Thoracic aorta (tissue), 2 donors: ENCODE measurements around the gene SOX13. TPM values are rescaled to one million over a fixed set of nuclear protein-coding genes. Genes with fewer than 3 reads are reported as not detected.
A peak's percentile ranks its signal among the peaks of the same experiment; 100 is the strongest.

Experiments
- ATAC-seq: fragments of 150-250 bp; one replicate; pipeline ENCODE4 v1.8.0; 2017; ENCODE audit warnings: low read depth; ENCODE audit not compliant: insufficient number of reproducible peaks, low FRiP score
- DNase-seq: peaks from one replicate; pipeline ENCODE4 v3.0.0-alpha.2; 2020; ENCODE audit warnings: low spot score
- H3K27ac ChIP-seq, 2 donors: fragments of 200-600 bp; sonication (generic); 1 replicate in 1 of 2; 2 replicates in 1 of 2; pipeline ENCODE4 v1.5.1; 2016; ENCODE audit warnings: mild to moderate bottlenecking in 2 of 2, moderate library complexity in 2 of 2
- H3K27me3 ChIP-seq: fragments of 200-600 bp; sonication (generic); replicated peaks from 2 replicates; pipeline ENCODE4 v1.6.0; 2016; ENCODE audit warnings: mild to moderate bottlenecking; ENCODE audit not compliant: insufficient read depth
- H3K36me3 ChIP-seq: fragments of 200-600 bp; sonication (generic); one replicate; pipeline ENCODE4 v1.5.1; 2016
- H3K4me1 ChIP-seq, 2 donors: fragments of 200-600 bp; sonication (generic); 1 replicate in 1 of 2; 2 replicates in 1 of 2; pipeline versions ENCODE4 v1.5.1 to v1.6.0; 2016; ENCODE audit warnings: low read depth in 2 of 2, mild to moderate bottlenecking in 1 of 2; ENCODE audit not compliant: control insufficient read depth in 1 of 2
- H3K4me3 ChIP-seq: fragments of 200-600 bp; sonication (generic); 2 replicates; pipeline ENCODE4 v1.5.1; 2016; ENCODE audit warnings: mild to moderate bottlenecking
- H3K9me3 ChIP-seq: fragments of 200-600 bp; sonication (generic); 2 replicates; pipeline ENCODE4 v1.5.1; 2016
- total RNA-seq, 2 donors: library from RNA; depleted of rRNA; stranded (reverse); fragments of >200 nt; gene quantifications; one replicate each; pipeline versions ENCODE4 v1.1.0 to v1.2.3, GENCODE V29; 2016
- TF ChIP-seq, protein P1 (sequence below): fragments of 200-600 bp; sonication (generic); IDR thresholded peaks from one replicate; pipeline ENCODE4 v1.5.1; 2019; ENCODE audit warnings: antibody characterized with exemption

Gene SOX13
- total RNA-seq, 2 donors from 2014 or later: 27.2 to 33.2 TPM

DNA sequence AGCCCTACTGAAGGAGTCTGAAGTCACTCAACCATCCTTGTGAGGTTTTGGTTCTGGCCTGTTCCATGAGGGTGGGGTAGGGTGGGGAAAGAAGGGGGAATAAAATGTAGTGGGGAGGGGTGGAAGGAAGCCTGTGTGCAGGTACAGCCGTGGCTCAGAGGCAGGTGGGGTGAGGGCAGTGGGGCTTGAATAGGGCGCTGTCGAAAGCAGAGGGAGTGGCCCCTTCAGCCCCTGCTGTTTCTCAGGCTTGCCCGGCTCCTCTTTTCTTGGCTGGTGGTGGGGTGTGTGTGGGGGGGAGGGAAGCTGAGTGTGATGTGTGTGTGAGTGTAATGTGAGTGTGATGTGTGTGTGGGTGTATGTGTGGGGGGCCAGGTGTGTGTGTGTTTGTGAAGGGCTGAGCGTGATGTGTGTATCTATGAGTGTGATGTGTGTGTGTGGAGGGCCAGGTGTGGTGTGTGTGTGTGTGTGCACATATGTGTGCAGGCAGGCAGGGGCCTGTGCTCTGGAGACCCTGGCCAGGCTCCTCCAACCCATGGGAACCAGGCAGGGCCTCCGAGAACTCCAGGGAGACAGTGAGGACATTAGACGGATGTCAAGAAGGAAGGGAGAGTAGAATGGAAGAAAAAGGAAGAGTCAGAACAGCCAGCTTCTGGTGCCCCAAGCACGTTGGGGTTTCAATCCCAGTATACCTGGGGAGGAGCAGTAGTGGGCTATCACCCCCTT is 9.0 kb downstream of the SOX13 start:
- ATAC-seq (no peak), DNase-seq (no peak)
- Histone ChIP-seq H3K27ac (peak overlapping the region in 1 of 2 donors; percentile 49), H3K36me3 (no peaks in the 10 kb centered on the region), H3K4me3 (no peak overlapping the region), H3K4me1 (peaks cover 26 to 84% of the 10 kb centered on the region in 2 donors), H3K9me3 (no peaks in the 10 kb centered on the region), H3K27me3 (no peaks in the 10 kb centered on the region)
- TF ChIP-seq, protein P1, sequence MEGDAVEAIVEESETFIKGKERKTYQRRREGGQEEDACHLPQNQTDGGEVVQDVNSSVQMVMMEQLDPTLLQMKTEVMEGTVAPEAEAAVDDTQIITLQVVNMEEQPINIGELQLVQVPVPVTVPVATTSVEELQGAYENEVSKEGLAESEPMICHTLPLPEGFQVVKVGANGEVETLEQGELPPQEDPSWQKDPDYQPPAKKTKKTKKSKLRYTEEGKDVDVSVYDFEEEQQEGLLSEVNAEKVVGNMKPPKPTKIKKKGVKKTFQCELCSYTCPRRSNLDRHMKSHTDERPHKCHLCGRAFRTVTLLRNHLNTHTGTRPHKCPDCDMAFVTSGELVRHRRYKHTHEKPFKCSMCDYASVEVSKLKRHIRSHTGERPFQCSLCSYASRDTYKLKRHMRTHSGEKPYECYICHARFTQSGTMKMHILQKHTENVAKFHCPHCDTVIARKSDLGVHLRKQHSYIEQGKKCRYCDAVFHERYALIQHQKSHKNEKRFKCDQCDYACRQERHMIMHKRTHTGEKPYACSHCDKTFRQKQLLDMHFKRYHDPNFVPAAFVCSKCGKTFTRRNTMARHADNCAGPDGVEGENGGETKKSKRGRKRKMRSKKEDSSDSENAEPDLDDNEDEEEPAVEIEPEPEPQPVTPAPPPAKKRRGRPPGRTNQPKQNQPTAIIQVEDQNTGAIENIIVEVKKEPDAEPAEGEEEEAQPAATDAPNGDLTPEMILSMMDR: no peak

DNA sequence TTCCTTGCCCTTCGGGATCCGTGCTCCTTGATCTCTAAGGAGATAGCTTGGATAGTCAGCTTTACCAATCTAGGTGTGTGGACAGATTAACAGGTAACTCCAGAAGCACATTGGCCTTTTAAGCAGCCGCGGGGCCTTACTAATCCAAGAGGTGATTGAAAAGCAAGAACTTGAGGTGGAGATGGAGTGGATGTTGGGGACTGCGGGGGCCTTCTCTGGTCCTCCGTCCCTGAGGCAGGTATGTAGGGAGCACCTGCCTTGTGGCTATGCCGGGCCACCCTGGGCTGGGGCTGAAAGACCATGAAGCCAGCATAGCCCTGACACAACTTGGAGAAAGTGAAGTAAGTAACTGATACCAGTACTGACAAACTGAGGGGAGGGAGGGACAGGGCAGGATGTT is 10.6 kb downstream of the SOX13 start:
- Histone ChIP-seq H3K27ac (peak overlapping the region; percentile 27 to 56), H3K36me3 (no peaks in the 10 kb centered on the region), H3K4me1 (peaks cover 32 to 84% of the 10 kb centered on the region in 2 donors), H3K27me3 (no peaks in the 10 kb centered on the region), H3K4me3 (no peak overlapping the region), H3K9me3 (no peaks in the 10 kb centered on the region)
- ATAC-seq: no peak
- no peak for DNase-seq
- TF ChIP-seq, protein P1: no peak

DNA sequence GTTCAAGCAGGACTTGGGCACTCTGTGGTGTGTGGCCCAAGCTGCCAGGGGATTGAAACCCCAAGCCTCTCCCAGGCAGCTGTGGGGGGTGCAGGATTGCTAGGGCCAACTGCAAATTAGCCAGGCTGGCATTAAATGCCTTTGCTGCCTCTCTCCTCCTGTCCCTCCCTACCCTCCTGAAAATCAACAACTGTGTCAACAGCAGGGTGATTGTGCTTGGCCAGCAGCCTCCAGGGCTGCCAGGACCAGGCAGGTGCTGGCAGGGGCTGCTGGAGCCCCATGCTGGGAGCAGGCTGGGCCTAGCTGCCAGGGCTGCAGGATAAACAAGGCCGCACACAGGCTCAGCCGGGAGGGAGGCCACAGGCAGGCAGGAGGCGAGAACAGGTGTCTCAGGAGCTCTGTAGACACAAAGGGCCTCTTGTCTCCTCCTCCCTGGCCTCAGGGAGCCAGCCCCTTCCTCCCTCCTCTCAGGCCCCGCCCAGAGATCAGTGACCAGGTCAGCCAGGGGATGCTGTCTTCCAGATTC is 11.4 kb downstream of the SOX13 start:
- Histone ChIP-seq H3K9me3 (no peaks in the 10 kb centered on the region), H3K4me1 (peaks cover 32 to 84% of the 10 kb centered on the region in 2 donors), H3K27me3 (no peaks in the 10 kb centered on the region), H3K27ac (peak overlapping the region; percentile 27 to 56), H3K36me3 (no peaks in the 10 kb centered on the region), H3K4me3 (no peak overlapping the region)
- DNase-seq (no peak), ATAC-seq (no peak)
- TF ChIP-seq, protein P1: no peak

DNA sequence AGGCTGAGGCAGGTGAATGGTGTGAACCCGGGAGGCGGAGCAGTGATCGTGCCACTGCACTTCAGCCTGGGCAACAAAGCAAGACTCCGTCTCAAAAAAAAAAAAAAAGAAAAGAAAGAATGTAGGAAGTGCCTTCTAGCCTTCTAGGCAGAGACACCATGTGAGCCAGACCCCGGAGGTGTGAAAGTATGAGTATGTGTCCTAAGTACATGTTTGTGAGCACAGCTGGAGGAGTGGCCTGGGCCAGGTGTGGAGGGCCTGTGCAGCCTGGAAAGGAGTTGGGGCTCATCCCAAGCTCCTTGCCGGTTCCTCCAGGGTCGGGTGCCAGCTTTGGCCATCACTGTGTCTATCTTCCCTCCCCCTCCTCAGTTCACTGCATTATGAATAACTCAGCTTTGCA is 13.0 kb downstream of the SOX13 start:
- H3K27me3 ChIP-seq: no peaks in the 10 kb centered on the region
- H3K36me3 ChIP-seq: no peaks in the 10 kb centered on the region
- H3K9me3 ChIP-seq: no peaks in the 10 kb centered on the region
- no peak for DNase-seq
- peaks cover 26 to 77% of the 10 kb centered on the region in 2 donors for H3K4me1 ChIP-seq
- H3K27ac ChIP-seq: no peak overlapping the region
- TF ChIP-seq, protein P1: no peak
- H3K4me3 ChIP-seq: no peak overlapping the region
- no peak for ATAC-seq

DNA sequence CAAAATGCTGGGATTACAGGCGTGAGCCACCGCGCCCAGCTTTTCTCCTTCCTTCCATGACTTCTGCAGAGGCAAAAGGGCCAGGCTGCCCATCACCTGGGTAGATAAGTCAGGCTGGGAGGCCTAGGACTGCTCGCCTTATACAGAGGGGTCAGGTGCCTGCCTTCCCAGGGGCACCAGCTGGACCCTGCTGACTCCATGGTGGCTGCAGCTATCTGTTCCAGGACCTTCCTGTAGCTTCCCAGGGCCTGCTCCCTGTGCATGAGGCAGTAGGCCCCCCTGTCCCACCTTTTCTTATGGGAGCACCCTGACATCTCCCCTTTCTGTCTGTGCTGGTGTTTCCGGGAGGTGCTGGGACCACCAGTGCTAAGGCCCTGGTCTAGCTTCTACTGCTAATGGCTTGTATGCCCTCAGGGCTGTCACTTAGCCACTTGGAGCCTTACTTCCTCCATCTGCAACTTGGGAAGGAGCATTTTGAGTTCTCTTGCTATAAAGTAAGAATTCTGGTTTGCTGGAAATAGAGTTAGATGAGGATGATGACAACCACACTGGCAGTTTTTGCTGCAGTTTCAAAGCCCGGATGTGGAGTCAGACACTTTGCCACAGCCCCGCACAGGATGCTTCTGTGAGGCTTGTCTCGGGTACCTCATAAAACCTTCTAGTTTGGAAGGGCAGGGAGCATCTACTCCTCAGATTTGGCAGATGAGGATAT is 14.4 kb downstream of the SOX13 start:
- Histone ChIP-seq H3K4me3 (no peak overlapping the region), H3K27ac (peak overlapping the region; percentile 55 to 67), H3K9me3 (no peaks in the 10 kb centered on the region), H3K4me1 (peaks cover 26 to 69% of the 10 kb centered on the region in 2 donors), H3K36me3 (no peaks in the 10 kb centered on the region), H3K27me3 (no peaks in the 10 kb centered on the region)
- TF ChIP-seq, protein P1: no peak
- DNase-seq: no peak
- no peak for ATAC-seq
